Loucy (cell line): ENCODE data around the gene RBM26.

Source experiments
- EZH2phosphoT487 ChIP-seq: fragments of 200-600 bp; IDR thresholded peaks from 2 replicates; pipeline ENCODE4 v1.6.1; 2018; ENCODE audit warnings: antibody characterized with exemption, mild to moderate bottlenecking, moderate library complexity, borderline replicate concordance
- TF ChIP-seq, protein P1 (sequence below): fragments of 200-600 bp; sonication (generic); conservative IDR thresholded peaks from 2 replicates; pipeline ENCODE4 v1.5.1; 2014; ENCODE audit warnings: mild to moderate bottlenecking, antibody characterized with exemption, low read length

DNA sequence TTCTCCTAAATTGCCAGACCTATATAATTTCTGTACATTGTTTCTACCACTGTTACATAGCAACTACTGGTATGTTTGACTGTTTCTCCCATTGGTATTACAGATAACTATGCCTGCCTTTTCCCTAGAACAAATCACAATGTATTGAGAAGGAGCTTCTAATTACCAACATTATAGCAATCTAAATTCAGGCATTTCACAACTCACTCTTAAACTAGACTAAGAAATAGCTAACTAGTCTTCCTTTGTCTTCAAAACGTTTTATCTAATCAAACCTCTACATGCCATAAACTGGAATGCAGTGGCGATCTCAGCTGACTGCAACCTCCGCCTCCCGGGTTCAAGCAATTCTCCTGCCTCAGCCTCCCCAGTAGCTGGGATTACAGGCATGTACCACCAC is 18.2 kb downstream of the RBM26 start:
- TF ChIP-seq, protein P1, sequence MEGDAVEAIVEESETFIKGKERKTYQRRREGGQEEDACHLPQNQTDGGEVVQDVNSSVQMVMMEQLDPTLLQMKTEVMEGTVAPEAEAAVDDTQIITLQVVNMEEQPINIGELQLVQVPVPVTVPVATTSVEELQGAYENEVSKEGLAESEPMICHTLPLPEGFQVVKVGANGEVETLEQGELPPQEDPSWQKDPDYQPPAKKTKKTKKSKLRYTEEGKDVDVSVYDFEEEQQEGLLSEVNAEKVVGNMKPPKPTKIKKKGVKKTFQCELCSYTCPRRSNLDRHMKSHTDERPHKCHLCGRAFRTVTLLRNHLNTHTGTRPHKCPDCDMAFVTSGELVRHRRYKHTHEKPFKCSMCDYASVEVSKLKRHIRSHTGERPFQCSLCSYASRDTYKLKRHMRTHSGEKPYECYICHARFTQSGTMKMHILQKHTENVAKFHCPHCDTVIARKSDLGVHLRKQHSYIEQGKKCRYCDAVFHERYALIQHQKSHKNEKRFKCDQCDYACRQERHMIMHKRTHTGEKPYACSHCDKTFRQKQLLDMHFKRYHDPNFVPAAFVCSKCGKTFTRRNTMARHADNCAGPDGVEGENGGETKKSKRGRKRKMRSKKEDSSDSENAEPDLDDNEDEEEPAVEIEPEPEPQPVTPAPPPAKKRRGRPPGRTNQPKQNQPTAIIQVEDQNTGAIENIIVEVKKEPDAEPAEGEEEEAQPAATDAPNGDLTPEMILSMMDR, result no peak
- no peak for TF ChIP-seq EZH2phosphoT487
